Esophagus muscularis mucosa (tissue), 2 donors: ENCODE data around the gene VPS52.

ENCODE experiments used
- POLR2A ChIP-seq: fragments of 450-650 bp; IDR thresholded peaks from one replicate; pipeline ENCODE4 v1.6.1; 2017; ENCODE audit warnings: antibody characterized with exemption, moderate library complexity, mild to moderate bottlenecking, low read depth
- POLR2AphosphoS5 ChIP-seq, 2 donors: sonication (generic); formaldehyde crosslinking; IDR thresholded peaks; one replicate each; pipeline ENCODE4 v1.6.1; 2017; ENCODE audit warnings: antibody characterized with exemption in 2 of 2

DNA sequence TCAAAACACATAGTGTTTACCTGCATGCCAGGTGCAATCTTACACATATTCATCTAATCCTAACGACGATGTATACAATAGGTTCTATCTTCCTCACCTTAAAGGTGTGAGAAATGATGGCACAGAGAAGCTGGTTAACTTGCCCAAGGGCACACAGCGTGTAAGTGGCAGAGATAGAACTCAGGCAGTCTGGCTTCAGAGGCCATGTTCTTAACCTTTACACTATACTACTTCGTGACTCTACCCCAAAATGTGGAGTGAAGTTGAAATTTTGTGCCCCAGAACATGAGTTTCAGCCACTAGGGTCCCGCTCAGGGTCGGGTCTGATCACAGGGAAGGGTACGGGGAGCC lies 584 bp downstream of the VPS52 start:
- TF ChIP-seq POLR2A = no peak
- TF ChIP-seq POLR2AphosphoS5 (IDR thresholded peaks at IDR 0.05) = no peak
